Measurements from ENCODE around the gene SS18.

DNA sequence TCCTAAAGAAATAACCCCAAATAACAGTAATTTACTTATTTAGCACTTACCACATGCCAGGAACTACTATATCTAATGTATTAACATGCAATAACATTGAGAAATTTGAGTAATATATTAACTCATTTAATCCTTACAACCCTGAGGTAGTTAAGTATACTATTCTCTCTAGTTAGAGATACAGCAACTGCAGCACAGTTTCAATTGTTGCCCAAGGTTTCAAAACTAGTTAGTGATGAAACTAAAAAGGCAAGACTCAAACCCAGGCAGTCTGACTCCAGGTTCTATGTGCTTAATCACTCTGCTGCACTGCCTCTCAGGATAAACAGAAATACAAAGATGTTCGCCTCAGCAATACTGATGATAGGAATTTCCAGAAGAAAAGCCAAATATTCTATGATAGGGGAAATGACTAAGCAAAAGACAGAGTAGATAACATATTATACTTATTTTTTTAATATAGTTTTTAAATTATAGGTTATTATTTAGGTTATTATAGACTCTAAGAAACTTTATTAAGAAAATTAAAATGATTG lies 88.0 kb downstream of the SS18 start:
- TF ChIP-seq, protein P1, sequence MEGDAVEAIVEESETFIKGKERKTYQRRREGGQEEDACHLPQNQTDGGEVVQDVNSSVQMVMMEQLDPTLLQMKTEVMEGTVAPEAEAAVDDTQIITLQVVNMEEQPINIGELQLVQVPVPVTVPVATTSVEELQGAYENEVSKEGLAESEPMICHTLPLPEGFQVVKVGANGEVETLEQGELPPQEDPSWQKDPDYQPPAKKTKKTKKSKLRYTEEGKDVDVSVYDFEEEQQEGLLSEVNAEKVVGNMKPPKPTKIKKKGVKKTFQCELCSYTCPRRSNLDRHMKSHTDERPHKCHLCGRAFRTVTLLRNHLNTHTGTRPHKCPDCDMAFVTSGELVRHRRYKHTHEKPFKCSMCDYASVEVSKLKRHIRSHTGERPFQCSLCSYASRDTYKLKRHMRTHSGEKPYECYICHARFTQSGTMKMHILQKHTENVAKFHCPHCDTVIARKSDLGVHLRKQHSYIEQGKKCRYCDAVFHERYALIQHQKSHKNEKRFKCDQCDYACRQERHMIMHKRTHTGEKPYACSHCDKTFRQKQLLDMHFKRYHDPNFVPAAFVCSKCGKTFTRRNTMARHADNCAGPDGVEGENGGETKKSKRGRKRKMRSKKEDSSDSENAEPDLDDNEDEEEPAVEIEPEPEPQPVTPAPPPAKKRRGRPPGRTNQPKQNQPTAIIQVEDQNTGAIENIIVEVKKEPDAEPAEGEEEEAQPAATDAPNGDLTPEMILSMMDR (IDR thresholded peaks at IDR 0.05; ENCODE audit: insufficient read depth, low read length, poor library complexity, severe bottlenecking), result no peak
- no peak for TF ChIP-seq EZH2phosphoT487 (conservative IDR thresholded peaks at IDR 0.05; ENCODE audit: low read length)
